Measurements from ENCODE around the gene TMEM266.

Gene TMEM266

GRCh38 chr15:76117181-76117580 lies 57.4 kb downstream of the TMEM266 start:
- no peak overlapping the region for H3K4me3 ChIP-seq (ENCODE audit: low read depth, low read length)
- no peak for TF ChIP-seq CTCF (IDR thresholded peaks at IDR 0.05; ENCODE audit: low read depth, low read length)
- in situ Hi-C loops (cut with HindIII; ENCODE audit: low sequenced_read_pairs), result no loop called here
- DNase-seq (ENCODE audit: low read depth, low spot score), result no peak

GRCh38 chr15:76118767-76119166 lies 59.0 kb downstream of the TMEM266 start:
- no peak for TF ChIP-seq CTCF (IDR thresholded peaks at IDR 0.05; ENCODE audit: low read depth, low read length)
- in situ Hi-C loops (cut with HindIII; ENCODE audit: low sequenced_read_pairs), result no loop called here
- DNase-seq (ENCODE audit: low read depth, low spot score), result no peak
- no peak overlapping the region for H3K4me3 ChIP-seq (ENCODE audit: low read depth, low read length)

- in situ Hi-C loops (cut with HindIII; ENCODE audit: low sequenced_read_pairs), result no loop called here
- TF ChIP-seq CTCF (IDR thresholded peaks at IDR 0.05; ENCODE audit: low read depth, low read length), result no peak
- H3K4me3 ChIP-seq (ENCODE audit: low read depth, low read length), result no peak overlapping the region
- DNase-seq (ENCODE audit: low read depth, low spot score), result no peak
These were observed 63.2 kb downstream of the TMEM266 start for GRCh38 chr15:76123031-76123430.

GRCh38 chr15:76127169-76127568 lies 67.4 kb downstream of the TMEM266 start:
- TF ChIP-seq CTCF (IDR thresholded peaks at IDR 0.05; ENCODE audit: low read depth, low read length), result no peak
- DNase-seq (ENCODE audit: low read depth, low spot score), result no peak
- in situ Hi-C loops (cut with HindIII; ENCODE audit: low sequenced_read_pairs), result no loop called here
- no peak overlapping the region for H3K4me3 ChIP-seq (ENCODE audit: low read depth, low read length)

GRCh38 chr15:76127880-76128279 lies 68.1 kb downstream of the TMEM266 start:
- H3K4me3 ChIP-seq (ENCODE audit: low read depth, low read length), result no peak overlapping the region
- DNase-seq (ENCODE audit: low read depth, low spot score), result no peak
- no peak for TF ChIP-seq CTCF (IDR thresholded peaks at IDR 0.05; ENCODE audit: low read depth, low read length)
- in situ Hi-C loops (cut with HindIII; ENCODE audit: low sequenced_read_pairs), result no loop called here

GRCh38 chr15:76134537-76134936 lies 74.8 kb downstream of the TMEM266 start:
- DNase-seq (ENCODE audit: low read depth, low spot score), result no peak
- in situ Hi-C loops (cut with HindIII; ENCODE audit: low sequenced_read_pairs), result no loop called here
- no peak for TF ChIP-seq CTCF (IDR thresholded peaks at IDR 0.05; ENCODE audit: low read depth, low read length)
- no peak overlapping the region for H3K4me3 ChIP-seq (ENCODE audit: low read depth, low read length)

- no peak for DNase-seq (ENCODE audit: low read depth, low spot score)
- in situ Hi-C loops (cut with HindIII; ENCODE audit: low sequenced_read_pairs), result no loop called here
- no peak for TF ChIP-seq CTCF (IDR thresholded peaks at IDR 0.05; ENCODE audit: low read depth, low read length)
- H3K4me3 ChIP-seq (ENCODE audit: low read depth, low read length), result no peak overlapping the region
These were observed 75.7 kb downstream of the TMEM266 start for GRCh38 chr15:76135516-76135915.
